ENCODE results near the gene RASSF3.

DNA sequence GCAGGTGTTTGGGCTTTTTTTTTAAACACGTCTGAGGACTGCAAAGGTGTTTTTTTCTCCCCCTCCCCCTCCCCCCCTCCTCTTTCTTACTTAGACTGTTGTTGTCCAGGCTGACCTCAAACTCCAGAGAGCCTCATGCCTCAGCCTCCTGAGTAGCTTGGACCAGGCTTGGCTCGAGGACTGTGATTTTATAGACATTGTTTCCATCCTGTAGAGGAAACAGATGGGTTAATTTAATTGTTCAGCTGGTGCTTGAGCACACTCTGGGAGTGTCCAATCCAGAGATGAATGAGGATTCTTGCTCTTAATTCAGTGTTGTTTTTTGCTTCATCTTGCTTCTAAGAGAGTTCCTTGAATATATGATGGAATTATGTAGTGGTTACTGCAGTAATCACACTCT is 42.1 kb downstream of the RASSF3 start:
- TF ChIP-seq, protein P1, sequence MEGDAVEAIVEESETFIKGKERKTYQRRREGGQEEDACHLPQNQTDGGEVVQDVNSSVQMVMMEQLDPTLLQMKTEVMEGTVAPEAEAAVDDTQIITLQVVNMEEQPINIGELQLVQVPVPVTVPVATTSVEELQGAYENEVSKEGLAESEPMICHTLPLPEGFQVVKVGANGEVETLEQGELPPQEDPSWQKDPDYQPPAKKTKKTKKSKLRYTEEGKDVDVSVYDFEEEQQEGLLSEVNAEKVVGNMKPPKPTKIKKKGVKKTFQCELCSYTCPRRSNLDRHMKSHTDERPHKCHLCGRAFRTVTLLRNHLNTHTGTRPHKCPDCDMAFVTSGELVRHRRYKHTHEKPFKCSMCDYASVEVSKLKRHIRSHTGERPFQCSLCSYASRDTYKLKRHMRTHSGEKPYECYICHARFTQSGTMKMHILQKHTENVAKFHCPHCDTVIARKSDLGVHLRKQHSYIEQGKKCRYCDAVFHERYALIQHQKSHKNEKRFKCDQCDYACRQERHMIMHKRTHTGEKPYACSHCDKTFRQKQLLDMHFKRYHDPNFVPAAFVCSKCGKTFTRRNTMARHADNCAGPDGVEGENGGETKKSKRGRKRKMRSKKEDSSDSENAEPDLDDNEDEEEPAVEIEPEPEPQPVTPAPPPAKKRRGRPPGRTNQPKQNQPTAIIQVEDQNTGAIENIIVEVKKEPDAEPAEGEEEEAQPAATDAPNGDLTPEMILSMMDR (IDR thresholded peaks at IDR 0.05) = no peak
- no peak for TF ChIP-seq POLR2A (IDR thresholded peaks at IDR 0.05)

All from body of pancreas (tissue), 4 donors.